ENCODE results near the gene NOXA1. TPM values are rescaled to one million over a fixed set of nuclear protein-coding genes. Genes with fewer than 3 reads are reported as not detected.

NOXA1 gene
- total RNA-seq, 1 donor from 2014 or later = 6.9 TPM

- no peaks in the 10 kb centered on the region for H3K27me3 ChIP-seq (ENCODE audit: low read depth)
- intact Hi-C loops (cut with DNase I) = no loop called here
- no peak overlapping the region for H3K4me3 ChIP-seq
- no peaks in the 10 kb centered on the region for H3K36me3 ChIP-seq
- no peak for TF ChIP-seq CTCF (IDR thresholded peaks at IDR 0.05)
- DNase-seq (no peak), ATAC-seq (no peak)
- no peak overlapping the region for H3K27ac ChIP-seq
- no peaks in the 10 kb centered on the region for H3K9me3 ChIP-seq
- H3K4me1 ChIP-seq = peaks cover 27% of the 10 kb centered on the region
These were observed 30.8 kb upstream of the NOXA1 start for GRCh38 chr9:137392232-137393007.

GRCh38 chr9:137393176-137394150 lies 29.7 kb upstream of the NOXA1 start:
- H3K4me1 ChIP-seq = peaks cover 17% of the 10 kb centered on the region
- H3K27me3 ChIP-seq (ENCODE audit: low read depth) = no peaks in the 10 kb centered on the region
- ATAC-seq (no peak), DNase-seq (no peak)
- H3K36me3 ChIP-seq = no peaks in the 10 kb centered on the region
- intact Hi-C loops (cut with DNase I) = no loop called here
- H3K27ac ChIP-seq = no peak overlapping the region
- no peak for TF ChIP-seq CTCF (IDR thresholded peaks at IDR 0.05)
- no peak overlapping the region for H3K4me3 ChIP-seq
- no peaks in the 10 kb centered on the region for H3K9me3 ChIP-seq

- intact Hi-C loops (cut with DNase I) = no loop called here
These were observed 28.1 kb upstream of the NOXA1 start for GRCh38 chr9:137394866-137395665.

GRCh38 chr9:137395666-137396010 lies 27.6 kb upstream of the NOXA1 start:
- Histone ChIP-seq H3K27ac (no peak overlapping the region), H3K9me3 (no peaks in the 10 kb centered on the region), H3K4me3 (no peak overlapping the region), H3K4me1 (peaks cover 4% of the 10 kb centered on the region), H3K27me3 (ENCODE audit: low read depth) (no peaks in the 10 kb centered on the region), H3K36me3 (no peaks in the 10 kb centered on the region)
- no peak for DNase-seq
- ATAC-seq = no peak
- no peak for TF ChIP-seq CTCF (IDR thresholded peaks at IDR 0.05)
- intact Hi-C loops (cut with DNase I) = no loop called here

More at GRCh38 chr9:137394866-137395665, 28.1 kb upstream of the NOXA1 start:
- Histone ChIP-seq H3K4me1 (peaks cover 9% of the 10 kb centered on the region), H3K36me3 (no peaks in the 10 kb centered on the region), H3K27me3 (ENCODE audit: low read depth) (no peaks in the 10 kb centered on the region), H3K27ac (no peak overlapping the region), H3K9me3 (no peaks in the 10 kb centered on the region), H3K4me3 (no peak overlapping the region)
- no peak for TF ChIP-seq CTCF (IDR thresholded peaks at IDR 0.05)
- DNase-seq = no peak
- no peak for ATAC-seq

- no peak for TF ChIP-seq CTCF (IDR thresholded peaks at IDR 0.05)
- Histone ChIP-seq H3K9me3 (no peaks in the 10 kb centered on the region), H3K27ac (no peak overlapping the region), H3K27me3 (ENCODE audit: low read depth) (no peaks in the 10 kb centered on the region), H3K36me3 (no peaks in the 10 kb centered on the region), H3K4me3 (no peak overlapping the region), H3K4me1 (no peaks in the 10 kb centered on the region)
- ATAC-seq = no peak
- no peak for DNase-seq
- intact Hi-C loops (cut with DNase I) = no loop called here
These were observed 27.0 kb upstream of the NOXA1 start for GRCh38 chr9:137396227-137396626.
